Measurements from ENCODE around the gene TPD52L2. TPM values are rescaled to one million over a fixed set of nuclear protein-coding genes. Genes with fewer than 3 reads are reported as not detected.

TPD52L2 gene
- polyA plus RNA-seq, 3 donors = 137 to 167 (median 144) TPM

GRCh38 chr20:63924241-63924640, 59.2 kb downstream of the TPD52L2 start:
- peak overlapping the region in 3 of 7 donors; percentile 38 to 55 (median 51) for H3K27ac Mint-ChIP-seq
- peaks cover 95% of the 10 kb centered on the region for H3K79me2 ChIP-seq (ENCODE audit: insufficient read depth, low read length)
- H3K27me3 Mint-ChIP-seq (ENCODE audit: low read depth in 3 of 3) = no peaks in the 10 kb centered on the region
- TF ChIP-seq CTCF (IDR thresholded peaks at IDR 0.05) = no peak
- peaks cover 44 to 84% of the 10 kb centered on the region in 2 donors for H3K36me3 Mint-ChIP-seq
- H3K9me3 Mint-ChIP-seq = no peaks in the 10 kb centered on the region
- H3K9me3 ChIP-seq (replicated peaks in 1 of 2; ENCODE audit: control insufficient read depth in 1 of 2, insufficient read depth in 1 of 2, low read length in 2 of 2) = no peaks in the 10 kb centered on the region
- peak overlapping the region in 1 of 2 donors; percentile 37 for H3K27ac ChIP-seq (ENCODE audit: low read depth in 1 of 2, low read length in 2 of 2)
- H3K4me3 Mint-ChIP-seq = no peak overlapping the region
- no peak overlapping the region for H2AFZ ChIP-seq (ENCODE audit: insufficient read depth, low read depth, low read length, poor library complexity, severe bottlenecking)
- H3K27me3 ChIP-seq (ENCODE audit: control insufficient read depth in 2 of 2, insufficient read depth in 2 of 2, low read length in 2 of 2) = no peaks in the 10 kb centered on the region
- H4K20me1 ChIP-seq (ENCODE audit: insufficient read depth, low read length) = peaks cover 96% of the 10 kb centered on the region
- 59% methylated on average over 3 of the region's 9 CpGs for WGBS (ENCODE audit: insufficient coverage)
- no peak overlapping the region for H3K9ac ChIP-seq (ENCODE audit: insufficient read depth, low read length, poor library complexity, severe bottlenecking)
- no peak for DNase-seq
- H3K36me3 ChIP-seq (replicated peaks in 1 of 2; ENCODE audit: control insufficient read depth in 1 of 2, insufficient read depth in 2 of 2, low read length in 2 of 2) = peaks cover 46 to 90% of the 10 kb centered on the region in 2 donors
- no peaks in the 10 kb centered on the region for H3K4me1 Mint-ChIP-seq
- H3K4me1 ChIP-seq (ENCODE audit: control insufficient read depth in 1 of 2, insufficient read depth in 2 of 2, low read length in 2 of 2) = no peaks in the 10 kb centered on the region
- no peak overlapping the region for H3K4me2 ChIP-seq (replicated peaks; ENCODE audit: extremely low read depth, low read length, poor library complexity, severe bottlenecking)
- no peak overlapping the region for H3K4me3 ChIP-seq (replicated peaks in 1 of 3; ENCODE audit: low read depth in 2 of 3, low read length in 3 of 3)
- intact Hi-C loops (cut with micrococcal nuclease) = no loop called here

GRCh38 chr20:63926298-63926697, 61.2 kb downstream of the TPD52L2 start:
- Histone ChIP-seq H3K27ac (ENCODE audit: low read depth in 1 of 2, low read length in 2 of 2) (peak overlapping the region in 1 of 2 donors; percentile 31), H3K9me3 (replicated peaks in 1 of 2; ENCODE audit: control insufficient read depth in 1 of 2, insufficient read depth in 1 of 2, low read length in 2 of 2) (no peaks in the 10 kb centered on the region), H3K36me3 (replicated peaks in 1 of 2; ENCODE audit: control insufficient read depth in 1 of 2, insufficient read depth in 2 of 2, low read length in 2 of 2) (peaks cover 55 to 98% of the 10 kb centered on the region in 2 donors), H3K27me3 (ENCODE audit: control insufficient read depth in 2 of 2, insufficient read depth in 2 of 2, low read length in 2 of 2) (no peaks in the 10 kb centered on the region), H3K9ac (ENCODE audit: insufficient read depth, low read length, poor library complexity, severe bottlenecking) (no peak overlapping the region), H3K4me2 (replicated peaks; ENCODE audit: extremely low read depth, low read length, poor library complexity, severe bottlenecking) (no peak overlapping the region), H4K20me1 (ENCODE audit: insufficient read depth, low read length) (peaks cover 100% of the 10 kb centered on the region), H3K79me2 (ENCODE audit: insufficient read depth, low read length) (peaks cover 98% of the 10 kb centered on the region), H2AFZ (ENCODE audit: insufficient read depth, low read depth, low read length, poor library complexity, severe bottlenecking) (no peak overlapping the region), H3K4me1 (ENCODE audit: control insufficient read depth in 1 of 2, insufficient read depth in 2 of 2, low read length in 2 of 2) (no peaks in the 10 kb centered on the region), H3K4me3 (replicated peaks in 1 of 3; ENCODE audit: low read depth in 2 of 3, low read length in 3 of 3) (no peak overlapping the region)
- H3K36me3 Mint-ChIP-seq = peaks cover 60 to 91% of the 10 kb centered on the region in 2 donors
- H3K4me1 Mint-ChIP-seq = no peaks in the 10 kb centered on the region
- no peak for DNase-seq
- 94% methylated on average over 8 of the region's 8 CpGs for WGBS (ENCODE audit: insufficient coverage)
- no peak overlapping the region for H3K4me3 Mint-ChIP-seq
- intact Hi-C loops (cut with micrococcal nuclease) = no loop called here
- peaks cover 0 to 3% (median 0%) of the 10 kb centered on the region in 3 donors for H3K27me3 Mint-ChIP-seq (ENCODE audit: low read depth in 3 of 3)
- H3K27ac Mint-ChIP-seq = peak overlapping the region in 3 of 7 donors; percentile 8 to 42 (median 27)
- H3K9me3 Mint-ChIP-seq = no peaks in the 10 kb centered on the region
- no peak for TF ChIP-seq CTCF (IDR thresholded peaks at IDR 0.05)
